Natural killer cell treated with Interleukin-12 subunit alpha and Interleukin-12 subunit beta and Interleukin-15 and Interleukin-18, amount 100 ng/mL, for 72 hours (primary cell): ENCODE results near the gene MALRD1. TPM values are rescaled to one million over a fixed set of nuclear protein-coding genes. Genes with fewer than 3 reads are reported as not detected.
"Not testable (repeated sequence)": the region's sequence is repeated elsewhere in the genome, so short reads cannot be mapped to it uniquely, and the experiment has no call there.

ENCODE experiments used
- ATAC-seq, 2 donors: fragments of 150-1000 bp; cut with Tn5 transposase in 1 of 2; sonication (Bioruptor Pico), chemical (Tn5 transposase) in 1 of 2; 2 replicates each; pipeline ENCODE4 v1.10.0; 2021
- DNase-seq: peaks from one replicate; pipeline ENCODE4 v3.0.0; 2022; ENCODE audit warnings: low spot score
- H3K27ac Mint-ChIP-seq, 2 donors: 1 replicate in 1 of 2; 2 replicates in 1 of 2; pipeline ENCODE4 v1.8.0; 2022; ENCODE audit warnings: mixed read lengths in 2 of 2, mild to moderate bottlenecking in 1 of 2, moderate library complexity in 1 of 2
- H3K27me3 Mint-ChIP-seq, 2 donors: 1 replicate in 1 of 2; 2 replicates in 1 of 2; pipeline ENCODE4 v1.8.0; 2022; ENCODE audit warnings: mixed read lengths in 2 of 2
- H3K36me3 Mint-ChIP-seq: one replicate; pipeline ENCODE4 v1.8.0; 2022; ENCODE audit warnings: mixed read lengths
- H3K4me1 Mint-ChIP-seq, 2 donors: 1 replicate in 1 of 2; 2 replicates in 1 of 2; pipeline ENCODE4 v1.8.0; 2022; ENCODE audit warnings: low read depth in 2 of 2, mixed read lengths in 2 of 2, mild to moderate bottlenecking in 1 of 2
- H3K4me3 Mint-ChIP-seq: one replicate; pipeline ENCODE4 v1.8.0; 2022; ENCODE audit warnings: mixed read lengths
- H3K9me3 Mint-ChIP-seq: 2 replicates; pipeline ENCODE4 v1.8.0; 2022; ENCODE audit warnings: mixed read lengths
- total RNA-seq, 2 donors: library from RNA; stranded (reverse); gene quantifications; one replicate each; pipeline ENCODE4 v1.2.3, GENCODE V29; 2022

Gene MALRD1
- total RNA-seq, 2 donors from 2014 or later: 0.39 TPM; not detected in 1

GRCh38 chr10:19710600-19710999, 662.0 kb downstream of the MALRD1 start:
- Mint-ChIP-seq H3K4me1 (no peaks in the 10 kb centered on the region), H3K27ac (no peak overlapping the region), H3K36me3 (peaks cover 15% of the 10 kb centered on the region), H3K27me3 (no peaks in the 10 kb centered on the region), H3K4me3 (no peak overlapping the region), H3K9me3 (peaks cover 10% of the 10 kb centered on the region)
- DNase-seq (no peak), ATAC-seq (no peak)

GRCh38 chr10:19713159-19713558, 664.6 kb downstream of the MALRD1 start:
- H3K9me3 Mint-ChIP-seq: peaks cover 10% of the 10 kb centered on the region
- H3K4me3 Mint-ChIP-seq: no peak overlapping the region
- DNase-seq (no peak), ATAC-seq (no peak)
- H3K27ac Mint-ChIP-seq: no peak overlapping the region
- H3K36me3 Mint-ChIP-seq: peaks cover 15% of the 10 kb centered on the region
- no peaks in the 10 kb centered on the region for H3K27me3 Mint-ChIP-seq
- H3K4me1 Mint-ChIP-seq: no peaks in the 10 kb centered on the region

DNA sequence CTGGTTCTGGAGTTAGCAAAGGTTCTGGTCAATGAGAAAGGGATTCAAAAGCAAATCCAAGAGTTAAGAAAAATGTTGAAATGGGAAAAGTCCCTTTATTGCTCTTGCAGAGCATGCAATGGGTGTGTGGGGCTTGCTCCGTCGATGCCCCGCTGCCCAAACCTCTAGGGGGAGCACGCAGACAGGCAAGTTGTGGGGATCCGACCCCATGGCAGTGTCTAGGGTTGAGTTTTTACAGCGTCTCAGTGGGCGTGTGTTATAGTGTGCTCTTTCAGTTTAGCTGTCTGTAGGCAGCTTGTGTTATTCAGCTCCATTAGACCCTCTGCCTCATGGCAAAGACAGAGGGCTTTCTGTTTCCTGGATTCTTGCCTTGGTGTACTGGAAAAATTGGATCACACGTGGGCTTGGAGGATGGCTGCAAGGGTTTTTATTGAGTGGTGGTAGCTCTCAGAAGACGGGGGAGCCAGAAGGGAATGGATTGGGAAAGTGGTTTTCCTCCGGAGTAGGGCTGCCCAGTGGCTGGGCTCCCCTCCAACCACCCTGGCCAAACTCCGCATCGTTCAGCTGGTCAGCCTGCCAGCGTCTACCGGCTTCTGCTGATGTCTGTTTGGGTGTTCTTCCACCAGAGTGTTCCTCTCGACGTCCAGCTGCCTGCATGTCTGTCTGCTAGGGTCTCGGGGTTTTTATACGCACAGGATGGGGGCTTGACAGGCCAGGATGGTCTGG, 665.4 kb downstream of the MALRD1 start:
- no peaks in the 10 kb centered on the region for H3K27me3 Mint-ChIP-seq
- H3K36me3 Mint-ChIP-seq: peaks cover 15% of the 10 kb centered on the region
- ATAC-seq (no peak), DNase-seq (no peak)
- no peak overlapping the region for H3K27ac Mint-ChIP-seq
- no peaks in the 10 kb centered on the region for H3K4me1 Mint-ChIP-seq
- no peak overlapping the region for H3K4me3 Mint-ChIP-seq
- peaks cover 10% of the 10 kb centered on the region for H3K9me3 Mint-ChIP-seq

DNA sequence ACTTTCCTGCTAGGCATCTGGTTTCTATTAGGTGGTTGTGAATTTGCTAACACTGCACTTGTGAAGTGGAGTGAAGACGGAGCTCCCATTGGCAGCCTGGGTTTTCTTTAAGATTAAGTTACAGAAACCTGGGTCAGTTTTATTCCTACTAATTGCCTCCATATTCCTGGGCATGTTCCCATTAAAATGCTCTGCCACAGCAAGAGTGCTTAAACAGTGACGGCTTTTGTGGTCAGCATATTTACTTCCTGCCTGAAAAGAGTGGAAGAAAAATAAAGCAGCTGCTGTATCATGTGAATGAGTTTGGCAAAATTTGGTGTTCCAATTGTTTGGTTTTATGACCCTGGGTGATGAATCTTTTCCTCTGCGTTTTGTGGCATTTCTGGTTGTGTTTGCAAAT, 670.7 kb downstream of the MALRD1 start:
- Mint-ChIP-seq H3K27me3 (no peaks in the 10 kb centered on the region), H3K27ac (no peak overlapping the region)

DNA sequence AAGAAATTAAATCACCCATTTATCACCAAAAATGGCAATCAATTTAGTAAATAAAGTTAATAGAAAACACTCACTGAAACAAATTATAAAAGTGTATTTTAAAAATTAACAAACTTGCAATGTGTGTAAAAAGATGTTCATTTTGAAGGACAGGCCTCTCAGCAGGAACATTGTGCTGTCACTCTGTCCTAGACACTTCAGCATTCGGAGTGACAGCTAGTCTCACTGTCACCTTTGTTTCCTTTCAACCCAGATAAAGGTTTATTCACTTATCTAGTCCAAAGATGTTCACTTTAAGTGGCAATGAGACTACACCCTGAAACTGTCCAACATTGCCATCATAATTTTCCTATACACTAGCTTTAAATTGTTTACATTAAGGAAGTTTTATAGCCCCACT, 675.7 kb downstream of the MALRD1 start:
- ATAC-seq: no peak
- no peak overlapping the region for H3K4me3 Mint-ChIP-seq
- peaks cover 3 to 5% of the 10 kb centered on the region in 2 donors for H3K4me1 Mint-ChIP-seq
- H3K27me3 Mint-ChIP-seq: no peaks in the 10 kb centered on the region
- no peak overlapping the region for H3K27ac Mint-ChIP-seq
- no peaks in the 10 kb centered on the region for H3K36me3 Mint-ChIP-seq
- peaks cover under 1% of the 10 kb centered on the region for H3K9me3 Mint-ChIP-seq
- DNase-seq: no peak

More for the DNA sequence above, 670.7 kb downstream of the MALRD1 start:
- H3K36me3 Mint-ChIP-seq: no peaks in the 10 kb centered on the region
- no peak overlapping the region for H3K4me3 Mint-ChIP-seq
- H3K4me1 Mint-ChIP-seq: no peaks in the 10 kb centered on the region
- no peak for DNase-seq
- ATAC-seq: no peak
- H3K9me3 Mint-ChIP-seq: peaks cover 3% of the 10 kb centered on the region

DNA sequence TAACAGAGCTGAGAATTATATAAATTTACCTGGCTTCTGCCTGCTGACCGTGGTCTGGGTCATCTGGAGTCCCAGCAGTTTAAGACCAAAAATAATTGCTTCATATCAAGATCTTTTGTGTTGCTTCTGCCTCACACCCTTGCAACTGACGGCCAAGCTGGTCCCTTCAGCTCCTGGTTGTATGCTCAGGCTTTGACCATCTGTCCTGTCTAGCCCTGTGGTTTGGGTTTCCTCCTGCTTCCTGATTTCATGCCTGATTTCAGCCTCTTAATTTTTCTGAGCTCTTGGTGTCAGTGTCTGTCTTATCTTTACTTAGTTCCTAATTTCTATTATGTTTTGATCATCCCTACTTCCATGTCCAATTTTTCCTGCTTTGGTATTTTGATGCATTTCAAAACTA, 679.8 kb downstream of the MALRD1 start:
- Mint-ChIP-seq H3K4me3 (no peak overlapping the region), H3K36me3 (no peaks in the 10 kb centered on the region), H3K27ac (peak overlapping the region in 1 of 2 donors; percentile 9), H3K9me3 (peaks cover 2% of the 10 kb centered on the region), H3K4me1 (peaks cover 3 to 13% of the 10 kb centered on the region in 2 donors), H3K27me3 (no peaks in the 10 kb centered on the region)
- DNase-seq: no peak
- ATAC-seq: no peak

- H3K27me3 Mint-ChIP-seq: no peaks in the 10 kb centered on the region
- no peak overlapping the region for H3K4me3 Mint-ChIP-seq
- H3K36me3 Mint-ChIP-seq: no peaks in the 10 kb centered on the region
- H3K4me1 Mint-ChIP-seq: peaks cover 3 to 13% of the 10 kb centered on the region in 2 donors
- no peak for DNase-seq
- H3K27ac Mint-ChIP-seq: peak overlapping the region in 1 of 2 donors; percentile 9
- ATAC-seq: no peak
- H3K9me3 Mint-ChIP-seq: peaks cover 2% of the 10 kb centered on the region
Measured at GRCh38 chr10:19728964-19729363, 680.4 kb downstream of the MALRD1 start.

- H3K36me3 Mint-ChIP-seq: no peaks in the 10 kb centered on the region
- H3K4me1 Mint-ChIP-seq: peaks cover 3 to 13% of the 10 kb centered on the region in 2 donors
- no peaks in the 10 kb centered on the region for H3K27me3 Mint-ChIP-seq
- no peak for DNase-seq
- H3K27ac Mint-ChIP-seq: no peak overlapping the region
- peaks cover 2% of the 10 kb centered on the region for H3K9me3 Mint-ChIP-seq
- peak; percentile 68 to 83 for ATAC-seq
- H3K4me3 Mint-ChIP-seq: no peak overlapping the region
Measured at GRCh38 chr10:19730167-19730906, 681.7 kb downstream of the MALRD1 start.

DNA sequence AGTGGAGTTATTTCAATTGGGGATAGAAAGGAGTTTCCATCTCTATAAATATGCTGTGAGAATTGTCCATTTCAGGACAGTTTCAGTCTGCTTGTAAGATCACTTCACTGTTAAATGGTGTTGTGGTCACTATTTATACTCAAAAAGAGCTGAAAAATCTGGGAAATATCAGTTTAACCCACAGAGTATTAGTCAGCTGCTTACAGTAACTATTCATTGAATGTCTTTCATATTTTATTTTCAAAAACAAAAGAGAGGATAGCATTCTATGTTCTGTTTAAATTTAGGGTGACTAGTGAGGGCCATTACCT, 682.3 kb downstream of the MALRD1 start:
- no peaks in the 10 kb centered on the region for H3K27me3 Mint-ChIP-seq
- ATAC-seq: no peak

GRCh38 chr10:19731560-19731959, 683.0 kb downstream of the MALRD1 start:
- Mint-ChIP-seq H3K27me3 (no peaks in the 10 kb centered on the region), H3K27ac (no peak overlapping the region), H3K36me3 (no peaks in the 10 kb centered on the region), H3K4me1 (peaks cover 3 to 13% of the 10 kb centered on the region in 2 donors), H3K9me3 (peaks cover 5% of the 10 kb centered on the region), H3K4me3 (no peak overlapping the region)
- no peak for DNase-seq
- ATAC-seq: no peak

More for the DNA sequence above, 682.3 kb downstream of the MALRD1 start:
- Mint-ChIP-seq H3K9me3 (peaks cover 2% of the 10 kb centered on the region), H3K27ac (no peak overlapping the region), H3K4me1 (peaks cover 3 to 13% of the 10 kb centered on the region in 2 donors), H3K4me3 (no peak overlapping the region), H3K36me3 (no peaks in the 10 kb centered on the region)
- no peak for DNase-seq

- H3K27ac Mint-ChIP-seq: no peak overlapping the region
- peaks cover 6% of the 10 kb centered on the region for H3K9me3 Mint-ChIP-seq
- H3K36me3 Mint-ChIP-seq: no peaks in the 10 kb centered on the region
- ATAC-seq (no peak), DNase-seq (no peak)
- H3K4me3 Mint-ChIP-seq: no peak overlapping the region
- H3K27me3 Mint-ChIP-seq: peaks cover 0 to 3% of the 10 kb centered on the region in 2 donors
- no peaks in the 10 kb centered on the region for H3K4me1 Mint-ChIP-seq
Measured at GRCh38 chr10:19738440-19738839, 689.8 kb downstream of the MALRD1 start.

DNA sequence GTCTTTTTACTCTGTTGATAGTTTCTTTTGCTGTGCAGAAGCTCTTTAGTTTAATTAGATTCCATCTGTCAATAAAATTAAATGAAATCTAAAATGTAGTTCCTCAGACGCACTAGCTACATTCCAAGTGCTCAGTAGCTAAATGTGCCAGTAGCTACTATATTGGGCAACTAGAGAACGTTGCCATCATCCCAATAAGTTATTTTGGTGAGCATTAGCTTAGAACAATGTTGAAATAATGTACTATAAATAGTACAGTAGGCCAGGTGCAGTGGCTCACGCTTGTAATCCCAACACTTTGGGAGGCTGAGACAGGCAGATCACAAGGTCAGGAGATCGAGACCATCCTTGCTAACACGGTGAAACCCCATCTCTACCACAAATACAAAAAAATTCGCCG, 690.6 kb downstream of the MALRD1 start:
- not testable (repeated sequence) for H3K4me1 Mint-ChIP-seq, H3K36me3 Mint-ChIP-seq, DNase-seq, H3K27me3 Mint-ChIP-seq, H3K27ac Mint-ChIP-seq, H3K9me3 Mint-ChIP-seq, H3K4me3 Mint-ChIP-seq, ATAC-seq

DNA sequence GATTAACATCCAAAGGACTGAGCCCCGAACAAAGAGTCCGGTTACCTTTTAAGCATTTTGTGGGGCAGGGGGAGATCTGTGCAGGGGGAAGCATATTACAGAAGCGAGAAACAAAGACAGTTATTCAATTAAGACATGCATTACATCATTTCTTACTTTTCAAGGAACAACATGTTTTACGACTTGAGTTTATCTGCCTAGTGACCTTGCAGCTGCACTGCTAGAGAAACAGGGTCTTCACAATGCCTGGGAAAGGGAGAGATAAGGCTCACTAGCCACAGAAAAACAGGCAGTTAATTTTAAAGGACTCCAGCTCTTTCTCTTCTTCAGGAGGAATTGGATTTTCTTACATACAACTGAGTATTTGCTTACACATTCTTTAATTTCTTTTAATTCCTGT, 693.5 kb downstream of the MALRD1 start:
- H3K27me3 Mint-ChIP-seq, H3K4me3 Mint-ChIP-seq, H3K9me3 Mint-ChIP-seq, H3K27ac Mint-ChIP-seq, ATAC-seq, H3K4me1 Mint-ChIP-seq, DNase-seq, H3K36me3 Mint-ChIP-seq: not testable (repeated sequence)

- no peak overlapping the region for H3K4me3 Mint-ChIP-seq
- H3K36me3 Mint-ChIP-seq: no peaks in the 10 kb centered on the region
- H3K27me3 Mint-ChIP-seq: no peaks in the 10 kb centered on the region
- no peaks in the 10 kb centered on the region for H3K4me1 Mint-ChIP-seq
- no peak for DNase-seq
- H3K27ac Mint-ChIP-seq: no peak overlapping the region
- no peak for ATAC-seq
- H3K9me3 Mint-ChIP-seq: no peaks in the 10 kb centered on the region
Measured at GRCh38 chr10:19745672-19746071, 697.1 kb downstream of the MALRD1 start.
